Tibial nerve (tissue), 4 donors: Measurements from ENCODE around the gene RELN.

Source experiments
- CTCF ChIP-seq, 5 experiments: fragments of 200-600 bp in 3 of 5; fragments of 450-650 bp in 2 of 5; sonication (generic) in 3 of 5; IDR thresholded peaks; one replicate each; pipeline ENCODE4 v1.5.1; 2016 to 2019; ENCODE audit warnings: antibody characterized with exemption in 5 of 5, mild to moderate bottlenecking in 3 of 5, moderate library complexity in 2 of 5
- EP300 ChIP-seq, 2 donors: sonication (generic); formaldehyde crosslinking; IDR thresholded peaks; one replicate each; pipeline ENCODE4 v1.6.1; 2017; ENCODE audit warnings: antibody characterized with exemption in 2 of 2, mild to moderate bottlenecking in 1 of 2
- POLR2A ChIP-seq, 2 donors: fragments of 450-650 bp; IDR thresholded peaks; one replicate each; pipeline ENCODE4 v1.6.1; 2017; ENCODE audit warnings: antibody characterized with exemption in 2 of 2, mild to moderate bottlenecking in 2 of 2, moderate library complexity in 2 of 2

- no peak for TF ChIP-seq EP300 (IDR thresholded peaks at IDR 0.05)
- no peak for TF ChIP-seq CTCF (IDR thresholded peaks at IDR 0.05)
- no peak for TF ChIP-seq POLR2A (IDR thresholded peaks at IDR 0.05)
Observed at GRCh38 chr7:103781409-103781808, 208.0 kb downstream of the RELN start.
